ENCODE measurements around the gene ZAR1. TPM values are rescaled to one million over a fixed set of nuclear protein-coding genes. Genes with fewer than 3 reads are reported as not detected.
"Not testable (repeated sequence)": the region's sequence is repeated elsewhere in the genome, so short reads cannot be mapped to it uniquely, and the experiment has no call there.

The ZAR1 gene
- total RNA-seq, 1 donor from 2014 or later: not detected

GRCh38 chr4:48450740-48451139 is 39.3 kb upstream of the ZAR1 start:
- Mint-ChIP-seq H3K4me1 (ENCODE audit: unreplicated experiment) (no peaks in the 10 kb centered on the region), H3K9me3 (ENCODE audit: unreplicated experiment) (no peaks in the 10 kb centered on the region), H3K4me3 (ENCODE audit: unreplicated experiment) (no peak overlapping the region), H3K27me3 (ENCODE audit: unreplicated experiment) (peaks cover 2% of the 10 kb centered on the region), H3K27ac (ENCODE audit: unreplicated experiment) (no peak overlapping the region), H3K36me3 (ENCODE audit: low read depth, unreplicated experiment) (no peaks in the 10 kb centered on the region)
- no peak for DNase-seq (ENCODE audit: low spot score)
- TF ChIP-seq CTCF (IDR thresholded peaks at IDR 0.05; ENCODE audit: unreplicated experiment): no peak

- not testable (repeated sequence) for H3K9me3 Mint-ChIP-seq (ENCODE audit: unreplicated experiment); H3K27ac Mint-ChIP-seq (ENCODE audit: unreplicated experiment); H3K36me3 Mint-ChIP-seq (ENCODE audit: low read depth, unreplicated experiment); H3K4me1 Mint-ChIP-seq (ENCODE audit: unreplicated experiment); H3K27me3 Mint-ChIP-seq (ENCODE audit: unreplicated experiment); DNase-seq (ENCODE audit: low spot score); H3K4me3 Mint-ChIP-seq (ENCODE audit: unreplicated experiment)
Observed at GRCh38 chr4:48451656-48452055, 38.4 kb upstream of the ZAR1 start.

GRCh38 chr4:48454591-48454990 is 35.5 kb upstream of the ZAR1 start:
- H3K36me3 Mint-ChIP-seq (ENCODE audit: low read depth, unreplicated experiment): no peaks in the 10 kb centered on the region
- no peak for TF ChIP-seq CTCF (IDR thresholded peaks at IDR 0.05; ENCODE audit: unreplicated experiment)
- H3K9me3 Mint-ChIP-seq (ENCODE audit: unreplicated experiment): no peaks in the 10 kb centered on the region
- no peak for DNase-seq (ENCODE audit: low spot score)
- peaks cover 2% of the 10 kb centered on the region for H3K27me3 Mint-ChIP-seq (ENCODE audit: unreplicated experiment)
- no peaks in the 10 kb centered on the region for H3K4me1 Mint-ChIP-seq (ENCODE audit: unreplicated experiment)
- no peak overlapping the region for H3K27ac Mint-ChIP-seq (ENCODE audit: unreplicated experiment)
- H3K4me3 Mint-ChIP-seq (ENCODE audit: unreplicated experiment): no peak overlapping the region

- Mint-ChIP-seq H3K4me3 (ENCODE audit: unreplicated experiment) (no peak overlapping the region), H3K9me3 (ENCODE audit: unreplicated experiment) (no peaks in the 10 kb centered on the region), H3K4me1 (ENCODE audit: unreplicated experiment) (peaks cover 4% of the 10 kb centered on the region), H3K36me3 (ENCODE audit: low read depth, unreplicated experiment) (no peaks in the 10 kb centered on the region), H3K27me3 (ENCODE audit: unreplicated experiment) (no peaks in the 10 kb centered on the region), H3K27ac (ENCODE audit: unreplicated experiment) (no peak overlapping the region)
- no peak for DNase-seq (ENCODE audit: low spot score)
- no peak for TF ChIP-seq CTCF (IDR thresholded peaks at IDR 0.05; ENCODE audit: unreplicated experiment)
Observed at GRCh38 chr4:48461000-48461399, 29.1 kb upstream of the ZAR1 start.

GRCh38 chr4:48462363-48462762 is 27.7 kb upstream of the ZAR1 start:
- DNase-seq (ENCODE audit: low spot score): no peak
- Mint-ChIP-seq H3K36me3 (ENCODE audit: low read depth, unreplicated experiment) (no peaks in the 10 kb centered on the region), H3K27me3 (ENCODE audit: unreplicated experiment) (no peaks in the 10 kb centered on the region), H3K27ac (ENCODE audit: unreplicated experiment) (no peak overlapping the region), H3K4me3 (ENCODE audit: unreplicated experiment) (no peak overlapping the region), H3K4me1 (ENCODE audit: unreplicated experiment) (peaks cover 4% of the 10 kb centered on the region), H3K9me3 (ENCODE audit: unreplicated experiment) (no peaks in the 10 kb centered on the region)
- TF ChIP-seq CTCF (IDR thresholded peaks at IDR 0.05; ENCODE audit: unreplicated experiment): no peak

GRCh38 chr4:48467442-48467841 is 22.6 kb upstream of the ZAR1 start:
- TF ChIP-seq CTCF (IDR thresholded peaks at IDR 0.05; ENCODE audit: unreplicated experiment): no peak
- no peak for DNase-seq (ENCODE audit: low spot score)
- Mint-ChIP-seq H3K27ac (ENCODE audit: unreplicated experiment) (no peak overlapping the region), H3K4me1 (ENCODE audit: unreplicated experiment) (peaks cover 4% of the 10 kb centered on the region), H3K27me3 (ENCODE audit: unreplicated experiment) (peaks cover 5% of the 10 kb centered on the region), H3K36me3 (ENCODE audit: low read depth, unreplicated experiment) (no peaks in the 10 kb centered on the region), H3K9me3 (ENCODE audit: unreplicated experiment) (no peaks in the 10 kb centered on the region), H3K4me3 (ENCODE audit: unreplicated experiment) (no peak overlapping the region)

Measured in endothelial cell (in vitro differentiated cells).